Measurements from ENCODE around the gene COL13A1. TPM values are rescaled to one million over a fixed set of nuclear protein-coding genes. Genes with fewer than 3 reads are reported as not detected.
A peak's percentile ranks its signal among the peaks of the same experiment; 100 is the strongest.

COL13A1 gene
- total and polyA plus RNA-seq, 2 of the 8 experiments (the other 6 are each of a cell fraction or from before 2014, with no cell fraction given), result 2.6 to 5.2 TPM

- Histone ChIP-seq H2AFZ (ENCODE audit: low read length) (no peak overlapping the region; the same call in 1 of the 2 replicates), H3K4me2 (ENCODE audit: insufficient read depth in 1 of 2, low read depth in 2 of 2, low read length in 2 of 2) (peak overlapping the region; percentile 90 to 100), H3K18ac (ENCODE audit: extremely low read depth, low read length) (peak overlapping the region; percentile 61), H3K27ac (ENCODE audit: low read depth, low read length) (no peak overlapping the region), H2BK12ac (ENCODE audit: low read depth, low read length) (no peak overlapping the region), H2AK5ac (ENCODE audit: low read depth, low read length) (no peak overlapping the region), H4K5ac (ENCODE audit: insufficient read length, low read depth, low read length) (no peak overlapping the region), H2BK15ac (ENCODE audit: low read length) (no peak overlapping the region; the same call in 1 of the 2 replicates), H2BK20ac (ENCODE audit: low read length) (no peak overlapping the region), H3K79me2 (ENCODE audit: control insufficient read depth in 1 of 2, insufficient read depth in 2 of 2, low read length in 2 of 2) (no peaks in the 10 kb centered on the region), H2BK5ac (ENCODE audit: low read depth, low read length) (no peak overlapping the region; the same call in 1 of the 2 replicates), H3K4me1 (replicated peaks in 1 of 4; ENCODE audit: control insufficient read depth in 3 of 4, insufficient read depth in 4 of 4, low read length in 3 of 4) (peaks cover 0 to 15% (median 8%) of the 10 kb centered on the region in 4 experiments; a peak in 5 of 7 replicates), H4K8ac (ENCODE audit: extremely low read depth, insufficient read depth, low read length) (no peak overlapping the region; the same call in 1 of the 2 replicates), H3K56ac (replicated peaks; ENCODE audit: insufficient read length, low read depth, low read length) (no peak overlapping the region), H3K23me2 (ENCODE audit: low read depth, low read length) (peaks cover 15% of the 10 kb centered on the region), H4K20me1 (replicated peaks in 1 of 2; ENCODE audit: control insufficient read depth in 1 of 2, insufficient read depth in 2 of 2, low read length in 2 of 2) (peaks cover 0 to 8% of the 10 kb centered on the region in 2 experiments), H3K9me3 (ENCODE audit: insufficient read depth in 2 of 2, low read depth in 1 of 2, low read length in 1 of 2) (no peaks in the 10 kb centered on the region), H3K79me1 (ENCODE audit: low read depth, low read length) (no peaks in the 10 kb centered on the region), H3K9ac (replicated peaks in 1 of 4; ENCODE audit: extremely low read depth in 1 of 4, low read depth in 3 of 4, low read length in 3 of 4) (no peak overlapping the region), H3K36me3 (ENCODE audit: control insufficient read depth in 2 of 4, insufficient read depth in 4 of 4, low read length in 3 of 4) (no peaks in the 10 kb centered on the region; a peak in 1 of 8 replicates), H3K14ac (ENCODE audit: insufficient read length) (no peak overlapping the region), H3K4me3 (ENCODE audit: extremely low read depth in 1 of 4, insufficient read depth in 2 of 4, low read depth in 3 of 4, low read length in 4 of 4) (peak overlapping the region; percentile 51 to 74 (median 66)), H3K23ac (ENCODE audit: insufficient read length) (no peak overlapping the region), H3K4ac (replicated peaks; ENCODE audit: insufficient read length, low read depth, low read length) (no peak overlapping the region), H3K27me3 (replicated peaks in 1 of 4; ENCODE audit: control insufficient read depth in 3 of 4, extremely low read depth in 1 of 4, insufficient read depth in 3 of 4, low read length in 3 of 4) (peaks cover 10 to 34% (median 24%) of the 10 kb centered on the region in 4 experiments; a peak in 6 of 7 replicates), H2BK120ac (replicated peaks; ENCODE audit: low read depth, low read length) (no peak overlapping the region), H4K91ac (replicated peaks; ENCODE audit: insufficient read length, low read length) (no peak overlapping the region)
- 0% methylated on average over 63 of the region's 80 CpGs; no CpG with 5 or more reads in 1 of the 2 experiments for WGBS, 2 experiments (ENCODE audit: extremely low coverage in 1 of 2, insufficient coverage in 1 of 2, insufficient read length in 1 of 2, insufficient replicate concordance in 2 of 2, low coverage in 1 of 2, low lambda C conversion rate in 2 of 2, missing lambda C conversion rate in 1 of 2)
- ChIA-PET POLR2A (ENCODE audit: partially characterized antibody) (no interaction called here), CTCF (ENCODE audit: partially characterized antibody) (interaction anchor here (0.8 to 40.6 kb wide), 11 partner anchors 9 to 156 kb away, joined by 3 to 958 read pairs (median 6); no protein-coding TSS in a partner anchor)
- no peak for FAIRE-seq
- peak in 1 of 2 experiments; percentile 72 for DNase-seq (ENCODE audit: low read depth in 1 of 2, low spot score in 2 of 2)
- TF ChIP-seq POU5F1 (IDR thresholded peaks at IDR 0.05; ENCODE audit: low read depth, low read length) (no peak), KDM4A (IDR thresholded peaks at IDR 0.05; ENCODE audit: low read depth, low read length, severe bottlenecking) (peak; percentile 95), PHF8 (conservative IDR thresholded peaks at IDR 0.05; ENCODE audit: low read depth, low read length) (0 out of 2 replicates have a peak, but pooled peaks have one; percentile 23), RAD21 (IDR thresholded peaks at IDR 0.05 in 1 of 2, conservative IDR thresholded peaks at IDR 0.05 in 1 of 2; ENCODE audit: low read depth in 2 of 2, low read length in 2 of 2) (peak in 1 of 2 experiments; percentile 5; a peak in 1 of 4 replicates), RNF2 (IDR thresholded peaks at IDR 0.05; ENCODE audit: borderline replicate concordance, low read depth, low read length, missing control alignments, poor library complexity, severe bottlenecking) (peak; percentile 33), EZH2 (IDR thresholded peaks at IDR 0.05; ENCODE audit: low read depth, low read length, severe bottlenecking) (peak; percentile 72), SIN3A (conservative IDR thresholded peaks at IDR 0.05 in 1 of 2, IDR thresholded peaks at IDR 0.05 in 1 of 2; ENCODE audit: low read depth in 1 of 2, low read length in 2 of 2) (peak in 1 of 2 experiments; percentile 38; a peak in 1 of 4 replicates), SUZ12 (IDR thresholded peaks at IDR 0.05; ENCODE audit: low read length) (peak; percentile 71)
- TF ChIP-seq, protein P1, sequence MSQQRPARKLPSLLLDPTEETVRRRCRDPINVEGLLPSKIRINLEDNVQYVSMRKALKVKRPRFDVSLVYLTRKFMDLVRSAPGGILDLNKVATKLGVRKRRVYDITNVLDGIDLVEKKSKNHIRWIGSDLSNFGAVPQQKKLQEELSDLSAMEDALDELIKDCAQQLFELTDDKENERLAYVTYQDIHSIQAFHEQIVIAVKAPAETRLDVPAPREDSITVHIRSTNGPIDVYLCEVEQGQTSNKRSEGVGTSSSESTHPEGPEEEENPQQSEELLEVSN (IDR thresholded peaks at IDR 0.05), result peak; percentile 27
Measured at GRCh38 chr10:69802424-69803161, 887 bp downstream of the COL13A1 start.

Measured in H1 (cell line).